B cell (primary cell): ENCODE results near the gene NBPF3.

Experiments used
- EZH2 ChIP-seq: IDR thresholded peaks from 2 replicates; pipeline ENCODE4 v1.6.1; 2012; ENCODE audit warnings: borderline replicate concordance, low read depth, mild to moderate bottlenecking, moderate library complexity, low read length; ENCODE audit not compliant: insufficient read depth, poor library complexity, severe bottlenecking
- TF ChIP-seq, protein P1 (sequence below): fragments of 200-600 bp; IDR thresholded peaks from one replicate; pipeline ENCODE4 v1.8.0; 2022; ENCODE audit warnings: antibody characterized with exemption, mild to moderate bottlenecking

DNA sequence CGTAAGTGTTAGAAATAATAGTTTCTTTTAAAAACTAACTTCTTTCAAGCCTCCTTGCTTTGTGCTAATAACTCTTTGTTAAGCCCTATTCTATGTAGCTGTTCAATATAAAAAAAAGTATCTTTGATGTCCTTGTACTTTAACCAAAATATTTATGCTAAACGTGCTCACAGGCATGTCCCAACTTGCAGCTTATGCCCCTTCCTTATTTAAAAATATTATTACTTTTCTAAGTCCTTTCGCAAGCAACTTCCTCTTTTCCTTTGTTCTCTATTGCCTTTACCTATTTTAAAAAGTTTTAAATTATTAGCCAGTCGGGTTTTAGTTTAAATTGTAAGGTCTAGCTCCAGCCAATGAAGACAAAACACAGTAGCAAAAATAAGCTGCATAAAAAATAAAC is 43.4 kb upstream of the NBPF3 start:
- TF ChIP-seq, protein P1, sequence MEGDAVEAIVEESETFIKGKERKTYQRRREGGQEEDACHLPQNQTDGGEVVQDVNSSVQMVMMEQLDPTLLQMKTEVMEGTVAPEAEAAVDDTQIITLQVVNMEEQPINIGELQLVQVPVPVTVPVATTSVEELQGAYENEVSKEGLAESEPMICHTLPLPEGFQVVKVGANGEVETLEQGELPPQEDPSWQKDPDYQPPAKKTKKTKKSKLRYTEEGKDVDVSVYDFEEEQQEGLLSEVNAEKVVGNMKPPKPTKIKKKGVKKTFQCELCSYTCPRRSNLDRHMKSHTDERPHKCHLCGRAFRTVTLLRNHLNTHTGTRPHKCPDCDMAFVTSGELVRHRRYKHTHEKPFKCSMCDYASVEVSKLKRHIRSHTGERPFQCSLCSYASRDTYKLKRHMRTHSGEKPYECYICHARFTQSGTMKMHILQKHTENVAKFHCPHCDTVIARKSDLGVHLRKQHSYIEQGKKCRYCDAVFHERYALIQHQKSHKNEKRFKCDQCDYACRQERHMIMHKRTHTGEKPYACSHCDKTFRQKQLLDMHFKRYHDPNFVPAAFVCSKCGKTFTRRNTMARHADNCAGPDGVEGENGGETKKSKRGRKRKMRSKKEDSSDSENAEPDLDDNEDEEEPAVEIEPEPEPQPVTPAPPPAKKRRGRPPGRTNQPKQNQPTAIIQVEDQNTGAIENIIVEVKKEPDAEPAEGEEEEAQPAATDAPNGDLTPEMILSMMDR, result no peak
- TF ChIP-seq EZH2, result no peak
